GM19328 (cell line): Measurements from ENCODE around the gene SUCLG2.

Experiments used
- ATAC-seq: cut with Tn5 transposase; IDR thresholded peaks from one replicate; pipeline ENCODE4 v1.9.1; 2021; ENCODE audit warnings: mild to moderate bottlenecking, moderate library complexity; ENCODE audit not compliant: unreplicated experiment

The SUCLG2 gene

DNA sequence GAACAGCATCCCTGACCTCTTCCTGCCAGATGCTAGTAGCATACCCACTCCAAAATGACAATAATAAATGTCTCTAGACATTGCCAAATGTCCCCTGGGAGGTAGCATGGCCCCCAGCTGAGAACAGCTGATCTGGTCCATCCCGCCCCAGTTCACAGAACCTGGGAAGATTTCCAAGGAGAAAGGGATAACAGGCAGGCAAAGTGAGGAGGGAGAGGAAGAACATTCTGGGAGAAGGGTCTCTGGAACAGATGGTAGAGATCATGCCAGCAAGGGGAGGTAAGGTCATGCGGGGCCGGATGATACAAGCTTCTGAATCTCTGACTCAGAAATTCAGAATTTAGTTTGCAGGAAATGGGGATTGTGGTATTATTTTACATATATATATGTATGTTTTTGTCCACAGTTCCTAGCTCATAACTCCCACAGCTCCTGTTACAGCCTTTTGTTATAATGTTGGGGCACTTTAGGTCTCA lies 192.7 kb downstream of the SUCLG2 start:
- ATAC-seq: no peak

DNA sequence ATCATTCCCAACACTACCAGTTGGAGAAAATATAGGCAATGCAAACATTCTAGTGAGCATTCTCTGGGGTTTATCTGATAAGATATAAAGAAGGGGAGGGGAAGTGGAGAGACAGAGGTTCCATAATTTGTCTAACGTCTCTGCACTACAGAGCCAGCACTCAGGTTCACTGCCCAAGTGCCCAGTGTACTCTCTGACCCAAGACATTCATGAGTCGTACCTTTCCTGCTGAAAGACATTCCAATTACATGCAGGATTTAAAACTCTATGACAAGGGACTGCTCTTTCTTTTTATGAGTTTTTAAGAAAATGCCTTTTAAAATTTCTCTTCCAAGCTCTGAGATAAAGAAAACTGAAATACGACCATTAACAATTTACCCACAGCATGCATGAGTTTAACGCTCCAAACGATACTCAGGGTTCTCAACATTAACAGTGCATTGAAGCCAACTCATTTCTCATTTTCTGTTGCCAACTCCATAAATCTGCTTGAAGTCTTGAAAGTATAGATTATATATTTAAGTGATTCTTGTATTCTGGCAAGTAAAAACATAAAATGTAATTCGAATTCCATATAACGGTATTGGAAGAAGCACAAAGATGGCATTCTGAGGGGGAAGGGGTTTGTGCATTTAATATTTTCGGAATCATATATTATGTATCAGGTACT lies 193.4 kb downstream of the SUCLG2 start:
- no peak for ATAC-seq

DNA sequence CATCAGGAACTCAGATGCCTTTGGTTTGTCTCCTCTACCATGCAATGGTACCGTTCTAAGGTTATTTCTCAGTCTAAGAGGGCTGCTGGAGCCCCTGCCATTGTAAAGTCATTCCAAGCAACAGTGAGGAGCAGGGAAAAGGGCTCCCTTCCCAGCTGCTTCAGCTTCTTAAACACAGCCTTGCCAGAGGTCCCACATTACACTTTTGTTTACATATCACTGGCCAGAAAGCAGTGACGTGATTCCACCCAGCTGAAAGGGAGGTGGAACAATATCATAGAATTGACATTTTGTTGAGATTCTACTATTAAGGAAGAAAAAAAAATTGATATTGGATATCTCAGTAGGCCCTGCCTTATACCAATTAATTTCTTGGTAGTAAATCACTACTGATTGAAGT lies 194.6 kb downstream of the SUCLG2 start:
- ATAC-seq: no peak

DNA sequence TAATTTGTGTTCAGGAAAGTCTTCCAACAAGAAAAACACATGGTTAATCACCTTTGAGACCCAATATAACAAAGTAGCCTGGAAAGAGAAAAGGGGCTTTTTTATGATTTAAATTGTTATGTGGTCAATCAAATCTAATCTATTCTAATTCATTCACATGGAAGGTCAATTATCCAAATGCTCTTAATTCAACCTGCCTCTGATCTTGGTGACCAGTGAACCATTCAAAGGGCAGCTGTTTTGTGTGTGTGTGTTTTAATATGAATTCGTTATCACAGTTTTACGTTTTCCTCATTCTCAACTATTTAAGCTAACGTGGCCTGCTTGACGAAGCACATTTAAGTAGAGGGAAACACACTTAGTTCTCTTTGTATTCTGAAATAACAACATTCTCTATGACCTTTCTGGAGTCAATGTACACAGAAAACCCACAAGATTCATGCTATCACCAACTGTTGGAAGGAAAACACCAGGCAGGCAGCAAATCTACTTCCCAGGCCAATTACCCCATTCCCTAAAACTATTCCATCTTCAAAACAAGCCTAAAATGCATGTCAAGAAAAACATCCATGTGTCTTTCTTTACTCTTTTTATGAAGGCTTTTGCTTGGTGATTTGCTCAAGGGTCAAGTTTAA lies 195.4 kb downstream of the SUCLG2 start:
- ATAC-seq: no peak

DNA sequence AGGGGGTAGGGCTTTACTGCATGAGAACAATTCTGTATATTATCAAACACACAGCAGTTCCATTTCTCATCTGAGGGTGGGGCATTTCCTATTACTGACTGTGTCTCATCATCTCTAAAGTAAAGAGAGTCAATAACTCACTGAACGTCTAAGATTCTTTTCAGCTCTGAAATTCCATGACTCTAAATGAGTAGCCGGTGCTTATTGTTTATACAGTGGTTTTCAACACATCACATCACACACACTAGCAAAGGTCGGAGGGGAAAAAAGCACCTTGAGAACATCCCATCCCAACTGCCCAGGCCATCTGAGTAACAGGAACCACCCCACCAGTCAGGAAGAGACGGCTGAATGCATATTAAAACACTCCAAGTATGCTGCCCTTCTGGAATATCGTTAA lies 196.0 kb downstream of the SUCLG2 start:
- no peak for ATAC-seq

DNA sequence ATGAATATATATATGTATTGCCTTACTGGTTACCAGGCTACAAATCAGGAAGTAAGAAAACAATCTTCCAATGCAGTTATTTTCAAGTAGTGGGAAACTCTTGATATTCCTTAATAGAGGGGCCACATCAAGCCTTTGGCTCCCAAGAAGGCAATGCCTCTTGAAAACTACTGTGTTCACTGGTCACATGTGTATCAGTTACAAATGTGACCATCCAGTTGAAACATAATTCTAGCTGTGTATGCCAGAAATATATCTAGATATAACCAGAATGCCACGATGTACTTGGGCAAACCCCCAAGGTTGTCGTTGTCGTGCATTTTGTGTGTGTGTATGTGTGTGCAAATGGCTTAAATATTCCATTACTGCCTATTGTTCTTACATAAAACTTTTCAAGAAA lies 200.8 kb downstream of the SUCLG2 start:
- ATAC-seq: no peak

- no peak for ATAC-seq
Observed at GRCh38 chr3:67450153-67450552, 204.3 kb downstream of the SUCLG2 start.

DNA sequence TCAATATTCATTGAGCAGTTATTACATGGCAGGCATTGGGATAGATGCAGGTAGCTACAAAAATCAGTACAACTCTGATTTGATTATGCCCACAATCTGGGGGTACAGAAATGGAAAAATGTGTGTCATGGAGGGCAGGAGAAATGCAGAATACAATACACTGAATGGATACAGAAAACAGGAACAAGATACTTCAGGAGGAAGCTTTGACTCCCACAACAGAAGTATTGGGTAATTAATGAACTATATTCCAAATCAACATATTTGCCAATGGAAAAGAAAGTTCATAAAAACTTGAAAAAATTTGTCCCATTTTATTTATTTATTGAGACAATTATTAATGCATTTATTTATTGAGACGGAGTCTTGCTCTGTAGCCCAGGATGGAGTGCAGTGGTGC lies 207.0 kb downstream of the SUCLG2 start:
- ATAC-seq: no peak

- ATAC-seq: no peak
Observed at GRCh38 chr3:67437789-67438188, 216.6 kb downstream of the SUCLG2 start.

- no peak for ATAC-seq
Observed at GRCh38 chr3:67437090-67437489, 217.3 kb downstream of the SUCLG2 start.

GRCh38 chr3:67433109-67433508 lies 221.3 kb downstream of the SUCLG2 start:
- no peak for ATAC-seq

DNA sequence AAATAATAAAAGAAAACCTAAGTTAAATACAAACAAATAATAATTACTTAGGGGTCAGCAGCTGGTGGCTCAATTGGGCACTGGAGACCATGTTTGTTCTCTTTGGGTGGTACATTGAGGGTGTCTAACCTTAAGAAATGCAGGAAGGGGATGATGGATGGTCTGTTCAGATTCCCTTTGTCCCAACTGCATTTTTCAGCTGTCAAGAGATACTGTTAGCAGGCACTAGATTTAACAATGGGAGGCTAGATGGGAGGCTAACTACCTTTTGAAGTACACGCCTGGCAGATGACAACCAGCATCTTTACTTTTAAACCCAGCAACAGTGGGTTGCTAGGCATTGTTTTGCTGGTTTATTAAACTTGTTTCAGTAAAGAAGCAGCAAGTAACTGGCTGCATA lies 222.5 kb downstream of the SUCLG2 start:
- ATAC-seq: no peak

DNA sequence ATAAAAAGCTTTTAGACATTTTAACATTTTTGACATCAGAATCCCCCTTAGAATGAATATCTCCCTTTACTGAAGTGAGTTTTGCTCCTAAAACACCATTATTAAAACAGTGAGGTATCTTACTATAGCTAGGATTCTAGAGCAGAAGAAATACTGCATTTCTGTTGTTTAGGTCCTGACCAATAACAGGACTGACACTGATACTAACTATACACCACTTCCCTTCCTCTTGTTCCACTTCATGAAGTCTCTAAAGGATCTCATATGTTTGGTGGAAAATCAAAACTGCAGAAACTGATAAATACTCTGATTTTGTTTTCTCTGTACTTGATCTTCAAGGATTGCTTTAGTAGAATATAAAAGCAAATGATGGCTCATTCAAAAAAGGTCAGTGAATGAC lies 230.7 kb downstream of the SUCLG2 start:
- ATAC-seq: no peak

- ATAC-seq: no peak
Observed at GRCh38 chr3:67421912-67422311, 232.5 kb downstream of the SUCLG2 start.

DNA sequence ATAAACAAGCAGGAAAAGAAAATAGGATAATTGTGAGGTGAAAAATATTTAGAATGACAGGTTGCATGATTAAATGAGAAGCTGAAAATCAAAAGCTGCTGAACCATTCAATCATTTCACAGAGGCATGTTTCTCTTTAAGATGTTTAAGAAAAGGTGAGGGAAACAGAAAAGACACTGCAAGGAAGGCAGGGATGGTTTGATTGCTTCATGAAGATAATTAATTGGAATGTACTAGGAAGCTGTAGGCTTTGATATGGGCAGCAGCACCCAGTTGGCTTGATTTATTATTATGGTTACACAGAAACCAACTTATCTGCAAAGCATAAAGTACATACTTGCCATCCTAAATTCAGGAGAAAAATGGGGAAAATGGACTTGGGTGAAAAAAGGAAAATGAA lies 234.6 kb downstream of the SUCLG2 start:
- ATAC-seq: no peak

GRCh38 chr3:67419218-67419529 lies 235.2 kb downstream of the SUCLG2 start:
- ATAC-seq: no peak

DNA sequence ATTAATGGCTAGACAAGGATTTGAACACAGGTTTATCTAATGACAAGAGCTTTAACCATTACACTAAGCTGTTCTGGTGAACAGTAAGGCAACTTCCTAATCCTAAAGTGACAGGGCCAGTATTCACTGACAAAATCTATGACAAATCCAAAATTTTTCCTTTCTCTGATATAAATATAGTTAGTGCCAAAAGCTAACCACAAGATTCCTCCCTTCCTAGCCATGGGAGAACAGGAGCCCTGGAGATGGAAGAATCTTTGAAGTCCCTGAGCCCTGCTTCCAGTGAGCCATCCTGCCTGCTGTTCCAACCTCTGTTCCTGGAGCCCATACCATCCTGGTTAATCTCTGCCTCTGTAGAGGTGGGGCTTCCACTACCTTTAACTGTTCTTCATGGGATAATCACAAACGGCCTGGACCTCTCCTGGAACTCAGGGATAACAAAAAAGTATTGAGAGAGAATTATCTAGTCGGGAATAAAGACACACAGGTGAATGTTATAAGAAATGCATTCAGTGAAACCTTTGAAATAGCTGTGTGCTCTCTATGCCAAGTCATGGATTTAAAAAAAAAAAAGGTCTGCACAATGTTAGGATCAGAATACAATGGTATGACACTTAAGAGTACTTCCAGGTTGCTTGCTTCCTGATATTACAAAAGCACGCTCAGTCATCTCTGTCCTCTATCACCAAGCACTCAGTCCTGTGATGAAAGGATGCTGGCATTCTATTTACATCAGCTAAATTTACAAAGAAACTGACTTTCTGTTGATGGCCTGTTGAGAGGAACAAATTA lies 235.8 kb downstream of the SUCLG2 start:
- ATAC-seq: no peak

DNA sequence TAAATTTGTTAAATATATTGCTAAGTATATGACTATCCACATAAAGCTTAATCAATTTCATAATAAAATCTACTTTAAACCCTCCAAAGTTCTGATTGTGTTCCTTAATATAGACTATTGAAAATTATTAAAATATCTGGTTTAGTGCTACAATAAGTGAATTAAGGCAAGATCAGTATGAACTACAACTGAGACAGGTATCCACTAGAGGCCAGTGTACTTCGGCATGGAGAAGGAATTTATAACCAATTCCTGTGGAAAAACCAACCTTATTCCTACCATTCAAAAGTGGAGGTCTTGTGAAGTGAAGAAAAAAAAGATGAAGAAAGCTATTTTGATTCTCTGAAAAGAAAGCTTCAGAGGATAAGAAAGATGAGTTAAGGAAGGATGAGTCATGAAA lies 237.7 kb downstream of the SUCLG2 start:
- ATAC-seq: no peak

DNA sequence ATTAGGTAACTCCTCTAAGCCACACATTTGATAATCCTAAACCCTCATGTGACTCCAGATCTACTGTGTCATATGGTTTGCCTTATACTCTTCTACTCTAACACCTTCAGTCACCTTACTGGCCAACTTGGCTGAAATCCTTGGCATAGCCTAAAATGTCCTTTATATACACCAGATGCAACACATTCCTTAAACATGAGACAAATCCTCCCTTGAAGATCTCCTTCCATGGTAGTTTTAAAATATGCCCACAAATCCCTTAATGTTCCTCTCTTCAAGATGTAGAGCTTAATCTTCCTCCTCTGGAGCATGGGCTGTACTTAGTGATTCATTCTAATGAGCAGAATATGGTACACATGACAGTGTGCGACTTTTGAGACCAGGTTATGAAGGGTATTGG lies 238.9 kb downstream of the SUCLG2 start:
- no peak for ATAC-seq

DNA sequence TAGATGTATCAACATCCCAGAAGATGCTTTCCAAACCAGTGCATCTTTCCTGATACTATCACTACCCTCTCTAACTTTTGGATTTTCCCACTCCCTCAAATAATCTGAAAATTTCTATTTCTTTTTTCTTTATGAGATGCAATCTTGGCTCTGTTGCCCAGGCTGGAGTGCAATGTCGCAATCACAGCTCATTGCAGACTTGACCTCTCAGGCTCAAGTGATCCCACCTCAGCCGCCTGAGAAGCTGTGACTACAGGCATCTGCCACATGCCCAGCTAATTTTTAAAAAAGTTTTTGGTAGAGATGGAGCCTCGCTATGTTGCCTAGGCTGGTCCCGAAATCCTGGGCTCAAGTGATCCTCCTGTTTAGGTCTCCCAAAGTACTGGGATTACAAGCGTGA lies 239.7 kb downstream of the SUCLG2 start:
- no peak for ATAC-seq

DNA sequence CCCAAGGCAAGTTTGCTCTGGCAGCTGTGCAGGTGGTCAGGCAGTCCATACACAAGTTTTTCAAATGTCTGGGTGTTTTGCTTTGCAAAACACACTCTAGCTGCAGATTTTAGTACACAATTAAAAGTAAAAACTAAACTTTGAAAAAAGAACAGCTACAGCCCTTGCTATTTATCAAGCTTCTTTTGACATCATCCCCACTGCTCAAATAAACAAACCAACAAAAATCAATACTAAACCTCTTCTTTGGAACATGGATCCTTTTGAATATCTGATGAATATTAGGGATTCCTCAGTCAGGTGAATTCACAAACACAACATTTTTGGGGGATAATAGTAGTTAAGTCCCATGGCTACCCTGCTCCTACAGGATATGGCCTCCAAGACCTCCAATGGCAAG lies 249.2 kb downstream of the SUCLG2 start:
- no peak for ATAC-seq

- no peak for ATAC-seq
Observed at GRCh38 chr3:67402873-67403272, 251.5 kb downstream of the SUCLG2 start.
